Stimulated activated CD8-positive, alpha-beta memory T cell treated with anti-CD3 and anti-CD28 coated beads, Interleukin-7, amount 100 ng/mL, for 1 hour (primary cell): ENCODE data around the gene LRTM1.

ENCODE experiments used
- DNase-seq, 2 donors: peaks; one replicate each; pipeline ENCODE4 v3.0.0-alpha.2; 2020; ENCODE audit warnings: low read depth in 2 of 2

Gene LRTM1

DNA sequence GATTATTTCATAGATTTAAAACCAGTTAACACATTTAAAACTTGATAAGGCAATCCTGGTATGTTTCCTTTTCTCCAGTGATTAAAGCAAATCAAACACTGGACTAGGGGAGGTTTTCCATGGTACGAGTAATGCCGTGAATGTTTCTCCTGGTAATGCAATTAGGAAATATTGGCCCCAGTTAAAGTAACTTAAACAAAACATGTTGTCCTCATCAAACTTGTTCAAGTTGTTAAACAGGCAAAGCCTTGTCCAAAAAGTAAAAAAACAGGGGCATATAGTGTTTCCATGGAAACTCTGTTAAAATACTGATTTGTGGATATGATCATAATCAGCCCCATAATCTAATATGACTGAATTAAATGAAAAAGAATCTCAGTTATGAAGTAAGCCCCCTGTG, 13.1 kb upstream of the LRTM1 start:
- DNase-seq, result no peak

DNA sequence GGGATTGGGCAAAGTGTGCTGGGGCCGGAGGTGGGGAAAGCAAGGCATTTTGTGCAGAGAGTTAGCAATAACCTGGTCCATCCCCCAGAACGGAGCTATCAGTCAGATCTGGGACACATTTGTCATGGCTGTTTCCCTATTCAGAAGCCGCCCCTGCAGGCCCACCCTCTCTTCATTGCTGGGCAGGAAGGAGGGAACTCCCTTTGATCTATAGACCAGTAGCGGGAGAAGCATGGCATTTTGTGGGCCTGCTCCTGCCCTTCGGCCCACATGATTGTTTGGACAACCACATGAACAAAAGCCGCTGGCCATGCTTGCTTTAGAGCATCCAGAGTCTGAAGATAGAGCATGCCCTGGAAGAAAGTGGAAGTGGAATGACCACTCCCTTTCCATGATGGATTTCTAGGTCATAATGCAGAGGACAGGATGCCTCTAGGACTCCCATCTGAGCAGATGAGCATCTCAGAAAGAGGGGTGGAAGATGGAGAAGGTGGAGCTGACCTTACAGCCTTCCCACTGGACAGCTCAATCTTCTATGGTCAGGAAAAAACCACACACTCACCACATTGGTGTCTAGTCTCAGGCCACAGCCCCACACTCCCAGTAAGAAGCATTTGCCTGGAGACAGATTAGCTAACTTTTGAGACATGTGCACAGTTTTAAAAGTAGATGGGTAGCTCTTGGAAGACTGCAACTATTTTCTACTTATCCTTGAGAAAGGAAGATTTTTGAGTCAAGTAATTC, 11.9 kb upstream of the LRTM1 start:
- DNase-seq, result no peak

- no peak for DNase-seq
Measured at GRCh38 chr3:54936561-54936960, 8.7 kb upstream of the LRTM1 start.

GRCh38 chr3:54935869-54936268, 8.0 kb upstream of the LRTM1 start:
- DNase-seq, result no peak

- DNase-seq, result no peak
Measured at GRCh38 chr3:54932606-54933005, 4.7 kb upstream of the LRTM1 start.

DNA sequence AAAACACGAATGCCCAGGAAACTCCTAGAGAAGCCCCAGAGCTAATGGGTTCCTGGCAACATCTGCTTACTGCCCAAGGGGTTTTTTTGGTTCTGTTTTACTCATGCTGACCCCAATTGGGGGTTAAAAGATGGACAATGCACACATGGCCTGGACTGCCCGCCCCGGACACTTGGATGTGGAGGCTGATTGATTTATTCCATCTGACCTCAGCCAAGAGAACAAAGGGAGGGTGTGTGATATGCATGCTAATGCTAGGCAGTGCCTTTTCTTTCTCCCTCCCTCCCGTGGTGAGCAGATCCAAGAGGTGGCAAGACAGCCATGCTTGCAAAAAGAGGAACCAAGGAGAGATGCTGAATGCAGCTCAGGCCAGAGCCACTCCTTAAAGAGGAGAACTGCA, 3.3 kb upstream of the LRTM1 start:
- DNase-seq, result no peak

DNA sequence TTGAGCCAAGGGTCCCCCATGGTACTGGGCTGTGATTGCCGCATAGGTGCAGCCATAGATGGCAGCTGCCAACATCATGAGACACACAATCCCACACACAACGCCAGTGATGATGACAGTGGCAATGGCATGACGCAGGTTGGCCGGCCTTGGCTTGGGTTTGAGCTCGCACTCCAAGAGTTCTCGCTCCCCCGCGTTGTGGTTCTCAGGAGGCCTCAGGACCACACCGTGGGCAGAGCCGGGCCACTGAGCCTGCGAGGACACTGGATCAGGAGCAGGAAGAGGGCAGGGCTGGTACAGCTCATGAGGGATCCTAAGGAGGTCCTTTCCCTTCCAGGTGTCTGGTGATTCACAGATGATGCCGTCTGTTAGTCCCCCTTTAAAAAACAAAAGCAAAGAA, 9.3 kb downstream of the LRTM1 start:
- no peak for DNase-seq

DNA sequence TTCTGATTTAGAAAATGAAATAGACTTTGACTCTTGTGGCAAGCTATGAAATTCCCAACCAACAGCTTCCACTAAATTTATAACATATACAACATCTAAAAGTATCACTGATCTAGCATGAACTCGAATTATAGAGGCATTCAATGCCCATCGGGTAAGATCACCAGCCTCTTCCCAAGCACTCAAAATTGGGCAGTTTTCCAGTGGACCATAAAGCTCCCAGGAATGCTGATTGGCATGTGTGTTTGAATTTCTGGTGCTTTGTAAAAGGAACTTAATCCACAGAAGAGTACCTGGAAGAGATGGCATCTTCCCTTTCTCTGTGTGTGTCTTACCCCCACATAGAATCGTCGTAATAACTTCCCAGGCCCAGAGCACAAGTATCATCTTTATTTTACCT, 10.0 kb downstream of the LRTM1 start:
- no peak for DNase-seq

- DNase-seq, result no peak
Measured at GRCh38 chr3:54917174-54917573, 10.7 kb downstream of the LRTM1 start.

DNA sequence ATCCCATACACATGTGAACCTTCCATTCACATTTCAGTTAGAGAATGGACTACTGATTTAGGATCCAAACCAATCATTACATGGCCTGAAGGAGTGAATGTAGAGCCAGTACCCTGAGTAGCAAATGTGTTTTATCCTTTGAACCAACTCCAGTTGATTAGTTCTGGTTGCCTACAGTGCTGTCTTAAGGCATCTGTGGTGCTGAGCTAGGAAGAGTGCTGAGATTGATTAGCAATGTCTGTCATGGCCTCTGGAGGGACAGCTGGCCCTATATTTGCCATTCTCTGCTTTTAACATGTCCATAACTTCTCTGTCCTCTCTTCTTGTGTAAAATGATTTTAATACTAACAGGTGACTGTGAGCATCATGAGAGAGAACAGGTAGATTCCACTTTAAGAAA, 11.1 kb downstream of the LRTM1 start:
- no peak for DNase-seq

DNA sequence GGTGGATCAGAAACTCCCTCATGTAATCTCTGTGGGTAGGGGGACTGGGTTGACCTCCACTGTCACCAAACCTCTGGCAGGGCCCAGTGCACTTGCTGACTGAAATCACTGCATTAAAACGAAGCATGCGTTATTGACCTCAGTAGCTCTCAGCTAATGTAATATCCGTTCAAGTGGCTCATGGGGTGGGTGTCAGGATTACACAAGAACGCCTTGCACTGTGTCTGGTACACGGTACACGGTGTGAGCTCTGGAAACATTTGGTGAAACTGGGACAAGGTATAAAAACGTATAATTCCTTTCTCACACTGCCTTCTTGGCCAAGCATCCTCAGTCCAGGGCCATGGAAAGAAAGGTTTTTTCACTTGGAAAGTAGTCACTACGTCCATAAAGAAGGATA, 11.9 kb downstream of the LRTM1 start:
- DNase-seq, result no peak

GRCh38 chr3:54915181-54915580, 12.7 kb downstream of the LRTM1 start:
- no peak for DNase-seq

GRCh38 chr3:54914180-54914579, 13.7 kb downstream of the LRTM1 start:
- DNase-seq, result no peak

DNA sequence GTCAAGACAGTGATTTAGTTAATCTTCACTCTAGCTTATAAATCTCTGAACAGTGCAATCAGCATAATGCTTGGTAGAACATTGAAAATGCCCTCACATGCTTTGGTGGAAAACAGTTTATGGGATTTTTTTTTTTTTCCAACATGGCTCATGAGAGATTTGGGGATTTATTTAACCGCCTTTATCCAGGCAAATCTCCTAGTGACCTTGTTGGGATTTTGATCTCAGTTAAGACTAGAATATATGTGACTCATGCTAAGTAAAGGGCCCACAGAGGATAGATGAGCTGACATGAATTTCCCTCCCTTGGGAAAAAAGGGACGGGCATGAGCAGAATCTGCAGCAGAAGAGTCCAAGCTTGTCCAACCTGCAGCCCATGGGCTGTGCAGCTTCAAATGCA, 18.7 kb downstream of the LRTM1 start:
- no peak for DNase-seq

DNA sequence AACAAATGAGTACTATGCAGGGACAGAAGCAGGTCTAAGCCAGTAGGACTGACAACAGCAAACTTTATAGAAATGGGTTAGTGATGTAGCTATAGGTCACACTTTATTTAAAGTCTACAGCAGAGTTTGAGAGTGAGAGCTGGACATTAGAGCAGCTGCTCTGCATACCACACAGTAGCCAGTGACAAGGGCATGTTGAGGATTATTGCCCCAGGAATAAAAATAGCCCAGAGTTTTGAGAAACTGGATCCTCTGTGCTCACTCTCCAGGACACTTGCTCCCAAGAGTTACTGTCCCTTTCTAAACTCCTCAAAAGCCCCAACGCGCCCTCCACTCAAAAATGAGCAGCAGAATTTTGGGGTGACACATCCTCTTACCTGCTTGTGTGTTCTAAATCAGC, 21.1 kb downstream of the LRTM1 start:
- no peak for DNase-seq

- DNase-seq, result no peak
Measured at GRCh38 chr3:54905920-54906319, 21.9 kb downstream of the LRTM1 start.

GRCh38 chr3:54905261-54905888, 22.5 kb downstream of the LRTM1 start:
- no peak for DNase-seq

DNA sequence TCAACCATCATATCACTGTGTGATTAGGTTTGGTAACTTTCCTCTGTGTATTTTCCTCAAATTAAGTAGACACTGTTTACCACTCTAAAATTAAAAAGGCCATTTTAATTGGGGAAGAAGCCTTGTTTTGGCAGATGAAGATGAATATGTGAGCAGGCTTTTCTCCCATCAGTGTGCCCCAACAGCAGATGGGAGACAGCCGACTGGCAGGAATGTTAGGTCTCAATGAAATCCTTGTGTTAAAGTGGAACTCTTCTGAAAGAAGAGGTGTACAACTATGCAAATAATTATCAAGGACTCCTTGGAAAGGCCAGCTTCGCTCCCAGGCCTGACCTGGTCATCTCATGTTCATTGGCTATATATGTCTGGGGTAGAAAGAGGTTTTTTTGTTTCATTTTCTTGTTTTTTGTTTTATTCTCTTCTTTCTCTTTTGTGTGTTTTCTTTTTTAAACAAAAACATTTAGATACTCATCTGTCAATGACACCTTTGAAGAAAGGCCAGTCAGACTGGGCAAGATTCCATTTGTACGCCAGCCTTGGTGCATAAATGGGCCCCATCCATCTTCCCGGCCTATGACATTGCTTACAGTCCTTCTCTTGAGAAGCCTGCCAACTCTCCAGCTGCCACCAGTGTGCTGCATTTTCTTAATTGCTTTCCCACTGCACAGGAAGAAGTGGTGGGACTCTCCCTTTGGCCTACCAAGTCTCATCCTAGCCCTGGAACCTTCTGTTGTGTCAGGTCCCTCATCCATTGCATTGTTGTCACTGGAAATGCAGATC, 25.8 kb downstream of the LRTM1 start:
- DNase-seq, result no peak

GRCh38 chr3:54900838-54901591, 26.8 kb downstream of the LRTM1 start:
- DNase-seq, result no peak

- DNase-seq, result no peak
Measured at GRCh38 chr3:54899273-54899672, 28.6 kb downstream of the LRTM1 start.

DNA sequence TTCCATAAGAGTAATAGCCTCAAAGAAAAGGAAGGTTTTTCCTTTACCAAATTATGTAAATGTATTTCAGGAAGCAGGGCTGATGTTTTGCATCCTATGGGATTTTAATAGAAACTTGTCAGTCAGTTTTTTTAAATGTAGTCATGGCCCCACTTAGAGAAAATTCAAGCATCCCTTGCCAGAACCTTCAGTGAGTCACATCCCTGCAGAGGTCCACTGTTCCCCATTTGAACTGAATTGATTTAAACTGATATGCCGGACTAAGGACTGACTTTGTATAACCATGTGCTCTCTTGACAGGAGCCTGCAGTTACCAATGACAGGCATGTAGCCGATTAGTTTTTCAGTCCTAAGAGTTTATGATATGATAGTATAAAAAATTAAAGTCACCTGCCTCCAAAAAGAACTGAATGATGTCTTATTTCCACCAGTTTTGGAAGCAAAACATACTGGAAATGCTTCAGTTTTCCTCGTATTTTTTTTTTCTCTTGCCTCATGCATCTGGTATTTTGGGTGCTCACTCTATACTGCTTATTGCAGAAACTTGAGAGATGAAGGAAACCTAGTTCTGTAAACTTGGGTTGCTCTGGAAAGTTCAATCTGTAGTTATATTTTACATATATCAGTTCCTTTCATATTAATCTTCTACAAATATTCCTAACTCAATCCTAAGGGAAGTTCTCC, 30.7 kb downstream of the LRTM1 start:
- no peak for DNase-seq

- no peak for DNase-seq
Measured at GRCh38 chr3:54895613-54896012, 32.2 kb downstream of the LRTM1 start.
